Fibroblast of skin of scalp (primary cell): ENCODE data around the gene COG6.
A peak's percentile ranks its signal among the peaks of the same experiment; 100 is the strongest.

Experiments used
- DNase-seq: peaks from one replicate; pipeline ENCODE4 v3.0.0-alpha.2; 2013

The COG6 gene

GRCh38 chr13:39770221-39771090, 115.0 kb downstream of the COG6 start:
- no peak for DNase-seq

DNA sequence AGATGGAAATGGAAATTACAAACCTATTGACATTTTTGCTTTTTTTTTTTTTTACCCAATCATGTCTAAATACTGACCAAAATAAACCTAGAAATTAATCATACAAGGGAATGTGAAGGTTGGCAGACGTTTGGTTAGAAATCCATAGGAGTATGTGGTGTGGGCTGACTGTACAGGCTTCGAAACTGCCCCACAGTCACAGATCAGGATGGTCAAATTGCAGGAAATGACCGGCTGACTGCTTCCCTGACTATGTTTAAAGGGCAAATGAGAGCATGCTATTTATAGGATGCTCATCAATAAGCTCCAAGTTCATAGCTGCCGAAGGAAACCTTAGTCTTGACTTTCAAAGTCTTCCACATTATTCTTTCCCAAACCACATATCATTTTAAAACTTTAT, 118.4 kb downstream of the COG6 start:
- peak; percentile 20 for DNase-seq

- DNase-seq: peak; percentile 89
These were observed 121.0 kb downstream of the COG6 start for GRCh38 chr13:39776439-39776838.

- no peak for DNase-seq
These were observed 121.6 kb downstream of the COG6 start for GRCh38 chr13:39777021-39777420.

- DNase-seq: peak; percentile 85
These were observed 122.1 kb downstream of the COG6 start for GRCh38 chr13:39777527-39778061.

- peak; percentile 64 for DNase-seq
These were observed 124.1 kb downstream of the COG6 start for GRCh38 chr13:39779337-39780265.

- DNase-seq: no peak
These were observed 125.2 kb downstream of the COG6 start for GRCh38 chr13:39780711-39781110.

GRCh38 chr13:39781381-39781780, 125.9 kb downstream of the COG6 start:
- DNase-seq: no peak

DNA sequence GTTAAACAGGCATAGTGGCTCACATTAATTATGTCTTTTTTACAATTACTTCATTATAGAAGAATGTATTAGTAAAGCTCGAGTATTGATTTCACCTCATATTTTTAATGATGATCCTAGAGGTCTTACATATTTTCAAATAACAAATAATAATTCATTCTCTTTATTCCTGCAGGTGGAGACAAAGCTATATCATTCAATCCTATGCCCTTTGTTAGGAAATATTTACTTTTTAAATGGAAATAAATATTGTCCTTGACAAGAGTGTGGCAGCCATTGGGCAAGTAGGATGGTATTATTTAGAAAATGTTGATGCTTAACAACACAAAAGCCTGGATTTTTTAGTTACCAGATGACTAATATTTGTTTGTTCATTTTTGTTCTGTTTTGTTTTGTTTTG, 127.6 kb downstream of the COG6 start:
- no peak for DNase-seq

DNA sequence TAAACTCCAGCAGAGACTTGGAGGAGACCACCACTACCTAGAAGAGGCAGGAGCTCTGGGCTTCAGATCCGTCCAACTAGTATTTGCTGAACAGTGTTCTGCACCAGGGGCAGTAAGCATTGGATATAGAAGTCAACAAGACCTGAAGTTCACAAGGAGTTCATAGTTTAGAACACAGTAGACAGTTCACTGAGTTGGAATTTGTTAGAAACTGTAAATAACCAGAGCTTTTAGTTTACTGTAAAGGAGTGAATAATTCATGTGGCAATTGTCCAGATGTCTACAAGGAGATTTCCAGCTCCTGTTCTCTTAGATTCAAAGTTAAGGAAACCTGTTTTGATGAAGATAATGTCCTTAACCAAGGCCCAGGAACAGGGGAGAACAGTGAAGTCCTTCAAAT, 128.9 kb downstream of the COG6 start:
- no peak for DNase-seq

GRCh38 chr13:39786091-39786490, 130.6 kb downstream of the COG6 start:
- DNase-seq: no peak

- no peak for DNase-seq
These were observed 131.6 kb downstream of the COG6 start for GRCh38 chr13:39787086-39787487.

DNA sequence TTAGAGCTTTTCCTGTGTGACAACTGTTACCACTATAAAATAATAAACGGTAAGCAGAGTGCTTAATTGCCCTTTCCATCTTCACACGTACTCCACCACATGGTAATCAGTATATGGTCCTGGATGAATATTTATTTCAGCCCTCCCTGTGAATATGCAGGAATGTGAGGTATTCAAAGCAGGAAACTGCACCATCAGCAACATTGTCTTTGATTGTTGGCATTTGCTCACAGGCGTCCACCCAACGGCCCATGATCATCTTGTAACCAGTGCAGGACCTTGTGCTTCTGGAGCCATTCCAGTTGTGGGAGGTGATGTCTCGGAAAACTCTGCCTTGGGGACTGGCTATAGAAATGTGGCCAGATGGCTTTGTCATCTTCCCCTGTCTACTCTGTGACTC, 132.6 kb downstream of the COG6 start:
- no peak for DNase-seq

DNA sequence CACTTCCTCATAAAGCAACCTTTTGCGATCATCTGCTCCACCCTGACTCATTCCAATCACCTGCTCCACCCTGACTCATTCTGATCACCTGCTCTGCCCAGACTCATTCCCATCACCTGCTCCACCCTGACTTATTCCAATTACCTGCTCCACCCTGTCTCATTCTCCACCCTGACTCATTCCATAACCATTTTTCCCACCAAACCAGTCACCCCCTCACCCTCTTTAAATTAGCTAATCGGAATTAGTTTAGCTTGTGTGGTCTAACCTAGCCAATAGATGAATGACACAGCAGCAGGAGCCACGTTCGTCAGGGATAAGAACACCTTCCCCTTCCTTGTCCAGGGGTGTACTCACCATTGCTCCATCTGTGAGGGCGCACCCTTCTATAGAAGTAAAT, 134.0 kb downstream of the COG6 start:
- DNase-seq: no peak
